HUDEP-2 (cell line): Measurements from ENCODE around the gene STK36.

Experiments used
- DNase-seq, 76 experiments: peaks; one replicate each; lab custom pipeline; 2025; ENCODE audit not compliant: unreplicated experiment in 76 of 76; lab: John Stamatoyannopoulos, UW

The STK36 gene

GRCh38 chr2:218718058-218718457, 46.2 kb downstream of the STK36 start:
- DNase-seq = no peak

GRCh38 chr2:218719457-218719856, 47.6 kb downstream of the STK36 start:
- no peak for DNase-seq

- no peak for DNase-seq
Measured at GRCh38 chr2:218720048-218721041, 48.5 kb downstream of the STK36 start.

GRCh38 chr2:218721488-218721887, 49.6 kb downstream of the STK36 start:
- DNase-seq = no peak

GRCh38 chr2:218721934-218722333, 50.0 kb downstream of the STK36 start:
- DNase-seq = peak in 40 of 76 experiments; percentile 1 to 66 (median 15)

- DNase-seq = no peak
Measured at GRCh38 chr2:218722419-218722818, 50.5 kb downstream of the STK36 start.

GRCh38 chr2:218722876-218723785, 51.2 kb downstream of the STK36 start:
- peak in 33 of 76 experiments; percentile 1 to 64 (median 27) for DNase-seq

- DNase-seq = no peak
Measured at GRCh38 chr2:218726004-218726574, 54.2 kb downstream of the STK36 start.

- peak in 2 of 76 experiments; percentile 1 to 24 for DNase-seq
Measured at GRCh38 chr2:218727502-218728165, 55.7 kb downstream of the STK36 start.

- DNase-seq = no peak
Measured at GRCh38 chr2:218729640-218730039, 57.8 kb downstream of the STK36 start.

- DNase-seq = no peak
Measured at GRCh38 chr2:218732052-218732760, 60.3 kb downstream of the STK36 start.

GRCh38 chr2:218732761-218733158, 60.9 kb downstream of the STK36 start:
- DNase-seq = no peak

- DNase-seq = no peak
Measured at GRCh38 chr2:218733171-218734021, 61.5 kb downstream of the STK36 start.

- DNase-seq = no peak
Measured at GRCh38 chr2:218734190-218734975, 62.5 kb downstream of the STK36 start.

- no peak for DNase-seq
Measured at GRCh38 chr2:218736531-218736930, 64.6 kb downstream of the STK36 start.

- no peak for DNase-seq
Measured at GRCh38 chr2:218743068-218743467, 71.2 kb downstream of the STK36 start.

- no peak for DNase-seq
Measured at GRCh38 chr2:218744615-218745014, 72.7 kb downstream of the STK36 start.

GRCh38 chr2:218745160-218745558, 73.3 kb downstream of the STK36 start:
- no peak for DNase-seq
